AG09309 (cell line): Measurements from ENCODE around the gene CST7.

Experiments used
- DNase-seq: peaks from one replicate; pipeline ENCODE4 v3.0.0-alpha.2; 2010; ENCODE audit warnings: low read depth
- H3K4me3 ChIP-seq: 2 replicates; pipeline ENCODE4 v1.5.1; 2011; ENCODE audit warnings: mild to moderate bottlenecking, low read depth, low read length, moderate library complexity; ENCODE audit not compliant: control insufficient read depth
- TF ChIP-seq, protein P1 (sequence below): IDR thresholded peaks from 2 replicates; pipeline ENCODE4 v1.5.1; 2011; ENCODE audit warnings: mild to moderate bottlenecking, low read depth, low read length, inconsistent platforms; ENCODE audit not compliant: insufficient read depth, control insufficient read depth; ENCODE audit errors: missing control alignments

CST7 gene

GRCh38 chr20:24911461-24911860 lies 37.6 kb upstream of the CST7 start:
- H3K4me3 ChIP-seq, result no peak overlapping the region
- TF ChIP-seq, protein P1, sequence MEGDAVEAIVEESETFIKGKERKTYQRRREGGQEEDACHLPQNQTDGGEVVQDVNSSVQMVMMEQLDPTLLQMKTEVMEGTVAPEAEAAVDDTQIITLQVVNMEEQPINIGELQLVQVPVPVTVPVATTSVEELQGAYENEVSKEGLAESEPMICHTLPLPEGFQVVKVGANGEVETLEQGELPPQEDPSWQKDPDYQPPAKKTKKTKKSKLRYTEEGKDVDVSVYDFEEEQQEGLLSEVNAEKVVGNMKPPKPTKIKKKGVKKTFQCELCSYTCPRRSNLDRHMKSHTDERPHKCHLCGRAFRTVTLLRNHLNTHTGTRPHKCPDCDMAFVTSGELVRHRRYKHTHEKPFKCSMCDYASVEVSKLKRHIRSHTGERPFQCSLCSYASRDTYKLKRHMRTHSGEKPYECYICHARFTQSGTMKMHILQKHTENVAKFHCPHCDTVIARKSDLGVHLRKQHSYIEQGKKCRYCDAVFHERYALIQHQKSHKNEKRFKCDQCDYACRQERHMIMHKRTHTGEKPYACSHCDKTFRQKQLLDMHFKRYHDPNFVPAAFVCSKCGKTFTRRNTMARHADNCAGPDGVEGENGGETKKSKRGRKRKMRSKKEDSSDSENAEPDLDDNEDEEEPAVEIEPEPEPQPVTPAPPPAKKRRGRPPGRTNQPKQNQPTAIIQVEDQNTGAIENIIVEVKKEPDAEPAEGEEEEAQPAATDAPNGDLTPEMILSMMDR, result no peak
- DNase-seq, result no peak

DNA sequence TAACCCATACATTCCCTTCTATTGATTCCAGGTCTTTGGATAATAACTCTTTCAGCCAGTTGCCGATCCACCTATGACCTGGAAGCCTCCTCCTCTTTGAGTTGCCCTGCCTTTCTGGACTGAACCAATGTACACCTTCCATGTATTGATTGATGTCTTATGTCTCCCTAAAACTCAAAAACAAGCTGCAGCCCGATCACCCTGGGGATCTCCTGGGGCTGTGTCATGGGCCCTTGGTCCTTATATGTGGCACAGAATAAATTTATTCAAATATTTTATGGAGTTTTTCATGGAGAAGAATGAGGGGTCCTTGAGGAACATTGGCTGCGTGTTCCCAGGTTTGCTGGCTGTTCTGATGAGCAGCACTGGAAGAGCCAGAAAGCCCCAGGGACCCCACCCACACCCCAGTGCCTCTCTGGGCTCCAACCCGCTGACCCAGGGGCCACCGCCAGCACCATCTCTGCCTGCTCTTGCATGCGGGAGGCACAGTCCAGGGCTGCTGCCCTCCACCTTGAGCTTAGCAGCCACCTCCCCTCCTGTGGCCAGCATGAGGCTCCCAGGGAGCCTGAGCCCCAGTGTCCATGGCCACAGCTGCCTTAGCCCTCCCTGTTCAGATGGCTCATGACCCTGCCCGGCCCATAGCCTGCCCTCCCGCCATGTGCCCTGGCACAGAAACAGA lies 36.5 kb upstream of the CST7 start:
- TF ChIP-seq, protein P1, result no peak
- no peak for DNase-seq
- H3K4me3 ChIP-seq, result no peak overlapping the region

GRCh38 chr20:24913076-24913628 lies 35.9 kb upstream of the CST7 start:
- no peak overlapping the region for H3K4me3 ChIP-seq
- TF ChIP-seq, protein P1, result no peak
- DNase-seq, result no peak

DNA sequence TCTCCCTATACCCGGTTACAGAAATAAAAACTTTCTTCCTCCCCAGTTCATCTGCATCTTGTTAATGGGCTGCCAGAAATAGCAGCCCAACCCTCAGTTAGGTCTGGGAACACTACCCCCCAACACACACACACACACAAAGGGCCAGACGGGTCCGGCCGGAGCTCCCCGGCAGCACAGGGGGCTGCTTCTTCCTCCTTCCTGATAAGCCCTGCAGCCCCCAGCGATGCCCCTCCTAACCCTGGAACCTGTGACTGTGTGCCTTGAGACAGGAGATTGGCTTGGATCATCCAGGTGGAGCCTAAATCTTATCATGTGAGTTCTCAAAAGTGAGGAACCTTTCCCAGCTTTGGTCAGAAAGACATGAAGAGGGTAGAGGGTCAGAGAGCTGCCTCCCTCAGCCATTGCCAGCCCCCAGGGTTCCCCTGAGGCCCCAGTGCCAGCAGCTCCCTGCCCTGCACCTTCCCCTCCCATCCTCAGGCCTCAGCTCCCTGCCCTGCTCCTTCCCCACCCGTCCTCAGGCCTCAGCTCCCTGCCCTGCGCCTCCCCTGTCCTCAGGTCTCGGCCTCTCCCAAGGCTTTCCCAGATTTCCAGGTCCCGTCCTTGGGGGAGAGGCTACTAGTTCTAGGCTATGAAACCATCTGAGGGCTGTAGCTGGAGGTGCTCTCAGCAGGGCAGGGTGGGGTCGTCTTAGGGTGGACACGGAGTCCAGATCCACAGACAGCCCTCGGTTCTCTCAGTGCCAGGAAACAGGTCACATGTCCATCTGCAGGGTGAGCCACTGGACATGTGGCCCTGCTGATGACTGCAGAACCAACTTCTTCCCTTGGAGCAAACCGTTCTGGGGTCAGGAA lies 34.5 kb upstream of the CST7 start:
- no peak for DNase-seq
- TF ChIP-seq, protein P1, result no peak
- no peak overlapping the region for H3K4me3 ChIP-seq

DNA sequence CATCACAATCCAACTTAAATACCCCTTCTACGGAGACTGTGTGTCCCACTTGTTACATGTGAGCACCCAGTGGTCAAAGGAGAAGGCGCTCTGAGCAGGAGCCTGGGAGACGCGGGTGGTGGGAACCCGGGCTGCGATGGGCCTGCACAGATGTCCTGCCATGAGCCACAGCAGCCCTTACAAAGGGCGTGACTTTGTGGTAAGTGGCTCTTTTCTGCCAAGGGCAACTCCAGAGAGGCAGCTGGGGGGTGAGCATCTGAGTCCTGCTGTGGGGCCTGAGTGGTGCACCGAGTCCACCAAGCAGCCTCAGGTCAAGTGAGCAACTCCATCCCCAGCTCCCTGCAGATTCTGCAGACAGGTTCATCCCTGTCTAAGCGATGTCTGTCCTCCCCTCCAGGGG lies 33.6 kb upstream of the CST7 start:
- no peak for DNase-seq
- H3K4me3 ChIP-seq, result no peak overlapping the region
- TF ChIP-seq, protein P1, result no peak

GRCh38 chr20:24915892-24916291 lies 33.2 kb upstream of the CST7 start:
- H3K4me3 ChIP-seq, result no peak overlapping the region
- TF ChIP-seq, protein P1, result no peak
- DNase-seq, result no peak
